GM18507 (cell line): ENCODE data around the gene ATP12A.
"Not testable (repeated sequence)": the region's sequence is repeated elsewhere in the genome, so short reads cannot be mapped to it uniquely, and the experiment has no call there.

Source experiments
- DNase-seq: peaks from one replicate; pipeline ENCODE4 v3.0.0; 2011; ENCODE audit warnings: low read depth; ENCODE audit not compliant: insufficient read length; ENCODE audit errors: extremely low spot score
- FAIRE-seq: peaks from 2 replicates; lab custom pipeline; 2011; peaks lifted over from hg19 to GRCh38; lab: Jason Lieb, UNC

Gene ATP12A

DNA sequence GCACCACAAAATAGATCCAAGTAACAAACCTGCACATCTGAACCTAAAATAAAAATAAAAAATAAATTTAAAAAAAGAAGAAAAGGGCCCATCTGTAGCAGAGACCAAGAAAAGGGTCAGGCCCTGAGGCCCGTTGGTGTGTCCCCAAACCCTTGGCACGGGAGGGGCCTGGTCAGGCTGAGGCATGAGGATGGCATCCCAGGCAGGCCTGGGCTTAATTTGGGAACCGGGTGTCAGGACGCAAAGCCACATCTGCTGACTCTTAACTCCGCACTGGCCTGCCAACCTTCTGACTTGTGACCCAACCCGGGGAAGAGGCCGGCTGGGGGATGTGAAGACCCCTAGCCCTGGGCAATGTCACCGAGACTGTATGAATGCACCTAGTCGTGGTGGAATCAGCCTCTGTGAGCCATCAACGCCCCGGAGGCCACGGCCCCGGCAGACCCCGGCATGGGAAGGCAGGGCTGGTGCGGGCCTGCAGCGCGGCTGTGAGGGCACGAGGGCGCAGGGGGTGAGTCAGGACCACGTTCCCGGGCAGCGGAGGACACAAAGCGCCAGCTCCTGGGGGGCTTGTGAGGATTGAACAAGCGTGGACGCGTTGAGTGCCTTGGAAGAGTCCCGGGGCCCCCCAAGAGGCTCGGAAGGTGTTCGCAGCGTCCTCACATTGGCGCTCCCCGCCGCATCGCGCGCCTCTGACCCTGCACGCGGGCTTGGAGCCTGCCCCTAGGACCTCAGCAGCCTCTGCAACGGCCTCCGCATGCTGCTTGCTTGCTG, 38.2 kb downstream of the ATP12A start:
- DNase-seq (no peak), FAIRE-seq (no peak)

DNA sequence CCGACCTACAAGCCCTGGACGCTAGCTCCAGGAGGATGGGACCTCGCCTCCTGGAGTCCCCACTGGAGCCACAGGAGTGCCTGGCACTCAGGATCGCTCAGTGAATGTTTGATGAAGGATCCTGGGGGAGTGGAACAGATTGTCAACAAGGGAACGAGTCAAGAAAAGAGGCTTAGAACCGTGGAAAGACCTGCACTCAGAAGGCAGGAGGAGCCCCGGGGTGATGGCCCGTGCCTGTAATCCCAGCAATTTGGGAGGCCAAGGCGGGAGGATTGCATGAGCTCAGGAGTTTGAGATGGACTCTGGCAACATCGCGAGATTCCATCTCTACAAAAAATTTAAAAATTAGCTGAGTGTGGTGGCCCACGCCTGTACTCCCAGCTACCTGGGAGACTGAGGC, 38.9 kb downstream of the ATP12A start:
- FAIRE-seq (no peak), DNase-seq (no peak)

DNA sequence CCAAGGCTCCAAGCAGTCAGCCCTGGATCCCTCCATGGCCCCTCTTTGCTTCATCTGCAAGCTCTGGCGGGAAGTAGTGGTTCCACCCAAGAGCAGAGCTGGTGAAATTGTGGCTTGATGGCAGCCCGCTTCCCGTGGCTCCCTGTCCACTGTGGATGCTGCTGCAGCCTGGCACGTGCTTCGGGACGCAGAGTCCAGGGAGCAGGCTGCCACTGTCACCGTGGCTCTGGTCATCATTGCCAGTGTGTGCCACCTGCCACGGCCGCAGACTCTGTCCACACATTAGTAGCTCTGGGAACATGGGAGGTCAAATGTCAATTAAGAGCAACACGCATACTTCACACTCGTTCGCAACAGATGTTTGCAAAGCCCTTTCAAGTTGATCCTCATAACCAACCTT, 43.0 kb downstream of the ATP12A start:
- FAIRE-seq (no peak), DNase-seq (no peak)

DNA sequence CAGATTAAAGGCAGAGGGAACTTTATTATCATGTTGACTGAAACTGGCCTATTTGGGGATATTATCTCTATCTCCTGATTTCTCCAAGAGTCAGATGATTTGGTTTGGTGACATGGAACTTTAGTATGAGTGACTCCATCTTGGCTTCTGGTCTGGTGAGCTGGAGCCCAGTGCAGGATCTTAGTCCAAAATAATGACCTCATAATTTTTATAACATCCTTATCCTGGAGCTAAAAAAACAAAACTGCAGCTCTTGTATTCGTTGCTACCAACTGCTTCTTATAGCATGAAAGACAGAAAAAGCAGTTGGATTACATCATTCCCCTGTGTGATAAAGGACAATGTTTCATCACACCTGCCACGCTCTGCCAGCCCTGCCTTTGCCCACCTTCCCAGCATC, 44.5 kb downstream of the ATP12A start:
- DNase-seq: no peak
- no peak for FAIRE-seq

DNA sequence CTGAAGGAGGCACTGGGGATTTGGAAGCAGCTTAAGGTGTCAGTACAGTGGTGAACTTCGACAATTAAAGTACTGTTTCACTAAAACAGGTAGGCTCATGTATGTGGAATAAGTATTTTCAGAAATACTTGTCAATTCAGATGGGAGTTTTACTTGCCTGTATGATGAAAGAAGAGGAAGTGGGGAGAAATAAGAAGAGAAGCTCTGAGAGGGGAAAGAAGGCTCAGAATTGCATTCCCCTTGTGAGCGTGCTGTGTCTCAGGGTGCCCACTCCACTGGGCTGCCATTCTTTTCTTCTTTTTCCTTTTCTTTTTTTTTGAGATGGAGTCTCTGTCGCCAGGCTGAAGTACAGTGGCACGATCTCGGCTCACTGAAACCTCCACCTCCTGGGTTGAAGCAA, 45.2 kb downstream of the ATP12A start:
- no peak for DNase-seq
- FAIRE-seq: no peak

DNA sequence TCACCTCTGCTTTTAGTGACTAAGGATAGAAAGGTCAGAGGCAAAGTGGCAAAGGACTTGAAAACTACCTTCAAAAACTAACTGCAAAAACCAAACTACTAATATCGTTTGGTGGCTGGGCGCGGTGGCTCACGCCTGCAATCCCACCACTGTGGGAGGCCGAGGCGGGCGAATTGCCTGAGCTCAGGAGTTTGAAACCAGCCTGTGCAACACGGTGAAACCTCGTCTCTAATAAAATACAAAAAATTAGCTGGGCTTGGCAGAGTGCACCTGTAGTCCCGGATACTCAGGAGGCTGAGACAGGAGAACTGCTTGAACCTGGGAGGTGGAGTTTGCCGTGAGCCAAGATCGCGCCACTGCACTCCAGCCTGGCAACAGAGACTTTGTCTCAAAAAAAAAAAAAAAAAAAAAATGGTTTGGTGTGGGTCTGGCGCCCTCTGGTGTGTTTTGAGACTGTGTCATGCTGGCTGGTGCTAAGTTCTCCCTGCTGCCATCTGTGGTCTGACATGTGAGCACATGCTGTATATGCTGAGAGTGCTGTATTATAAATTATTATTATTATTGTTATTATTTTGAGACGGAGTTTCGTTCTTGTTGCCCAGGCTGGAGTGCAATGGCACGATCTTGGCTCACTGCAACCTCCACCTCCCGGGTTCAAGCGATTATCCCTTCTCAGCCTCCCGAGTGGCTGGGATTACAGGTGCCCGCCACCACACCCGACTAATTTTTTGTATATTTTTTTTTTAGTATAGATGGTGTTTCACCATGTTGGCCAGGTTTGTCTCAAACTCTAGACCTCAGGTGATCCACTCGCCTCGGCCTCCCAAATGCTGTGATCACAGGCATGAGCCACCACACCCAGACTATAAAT, 47.8 kb downstream of the ATP12A start:
- FAIRE-seq (peak; percentile 84), DNase-seq (peak; percentile 75)

- peak; percentile 82 for FAIRE-seq
- DNase-seq: not testable (repeated sequence)
Measured at GRCh38 chr13:24730873-24731567, 50.8 kb downstream of the ATP12A start.

GRCh38 chr13:24734950-24735349, 54.7 kb downstream of the ATP12A start:
- FAIRE-seq (no peak), DNase-seq (no peak)

DNA sequence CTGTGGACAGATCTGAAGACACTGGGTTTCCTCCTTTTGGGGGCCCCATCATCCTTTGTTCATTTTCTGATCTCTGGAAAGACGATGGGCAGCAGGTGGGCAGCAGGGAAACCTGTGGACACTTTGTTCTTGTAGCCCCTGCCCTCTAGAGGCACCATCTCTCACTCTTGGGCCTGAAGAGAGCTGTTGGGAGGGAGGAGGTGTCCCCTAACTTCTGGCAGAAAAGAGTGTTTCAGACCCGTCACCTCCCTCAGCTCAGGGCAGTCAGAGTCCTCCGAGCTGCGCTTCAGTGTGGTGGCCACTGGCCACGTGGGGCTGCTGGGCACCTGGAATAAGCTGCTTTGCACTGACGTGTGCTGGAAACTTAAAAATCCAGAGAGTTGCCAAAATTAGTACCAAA, 56.8 kb downstream of the ATP12A start:
- FAIRE-seq: no peak
- DNase-seq: no peak

DNA sequence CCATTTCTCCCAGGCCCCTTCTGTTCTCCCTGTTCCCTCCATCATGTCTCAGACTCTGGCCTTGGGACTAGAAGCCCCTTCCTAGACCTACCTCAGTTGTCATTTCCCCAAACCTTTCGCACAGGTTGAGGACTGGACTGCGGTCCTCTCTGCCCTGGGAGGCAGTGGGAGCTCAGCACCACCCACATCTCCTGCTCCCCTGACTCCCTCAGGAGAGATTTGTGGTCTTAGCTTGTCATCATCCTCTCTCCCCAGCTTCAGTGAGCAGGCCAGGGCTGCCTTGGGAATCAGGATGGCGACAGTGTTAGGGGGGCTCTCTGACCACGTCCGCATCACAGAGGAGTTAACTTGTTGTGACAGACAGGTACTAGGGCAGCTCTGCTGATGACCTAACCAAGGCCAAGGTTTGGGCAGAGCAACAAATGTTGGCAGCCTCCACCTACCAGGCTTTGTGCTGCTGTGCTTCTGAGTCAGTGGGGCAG, 58.2 kb downstream of the ATP12A start:
- FAIRE-seq (no peak), DNase-seq (no peak)

DNA sequence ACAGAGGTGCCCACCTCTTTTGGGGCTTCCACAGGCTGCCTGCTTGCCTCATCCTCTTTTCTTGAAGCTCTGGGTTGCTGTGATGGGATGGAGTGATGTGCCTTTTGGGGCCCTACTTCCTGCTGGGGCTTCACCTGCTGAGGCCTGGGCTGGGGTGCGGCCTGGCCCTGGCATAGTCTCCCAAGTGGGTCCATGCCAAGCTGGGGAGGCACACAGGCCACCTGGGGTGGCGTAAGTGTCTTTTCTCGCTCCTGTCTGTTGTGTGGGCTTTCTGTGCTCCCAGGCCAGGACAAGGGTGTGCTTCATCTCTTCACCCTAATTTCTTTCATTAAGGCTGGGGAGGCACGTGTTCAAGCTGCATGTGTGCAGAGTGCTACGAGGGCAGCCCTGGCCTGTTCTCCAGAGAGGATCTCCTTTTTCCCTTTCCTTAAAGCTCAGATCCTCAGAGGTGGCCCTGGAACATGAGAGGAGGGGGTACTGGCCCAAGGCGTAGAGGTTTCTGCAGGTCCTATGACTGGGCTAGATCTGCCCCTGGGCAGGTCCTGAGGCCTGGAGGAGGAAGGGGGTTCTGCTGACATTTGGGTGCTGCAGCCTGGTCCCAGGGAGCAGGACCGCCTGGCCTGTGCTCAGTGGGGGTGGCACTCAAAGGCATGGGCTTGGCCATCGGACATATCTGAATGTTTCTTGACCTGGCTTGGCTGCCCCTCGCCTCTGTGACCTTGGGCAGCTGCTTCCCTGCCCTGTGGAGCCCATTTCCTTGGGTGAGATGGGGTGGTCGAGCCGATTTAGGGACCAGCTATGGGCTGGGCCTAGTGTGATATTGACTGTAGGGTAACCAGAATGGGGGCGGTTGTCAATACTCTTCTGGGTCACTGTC, 60.0 kb downstream of the ATP12A start:
- FAIRE-seq (no peak), DNase-seq (no peak)

DNA sequence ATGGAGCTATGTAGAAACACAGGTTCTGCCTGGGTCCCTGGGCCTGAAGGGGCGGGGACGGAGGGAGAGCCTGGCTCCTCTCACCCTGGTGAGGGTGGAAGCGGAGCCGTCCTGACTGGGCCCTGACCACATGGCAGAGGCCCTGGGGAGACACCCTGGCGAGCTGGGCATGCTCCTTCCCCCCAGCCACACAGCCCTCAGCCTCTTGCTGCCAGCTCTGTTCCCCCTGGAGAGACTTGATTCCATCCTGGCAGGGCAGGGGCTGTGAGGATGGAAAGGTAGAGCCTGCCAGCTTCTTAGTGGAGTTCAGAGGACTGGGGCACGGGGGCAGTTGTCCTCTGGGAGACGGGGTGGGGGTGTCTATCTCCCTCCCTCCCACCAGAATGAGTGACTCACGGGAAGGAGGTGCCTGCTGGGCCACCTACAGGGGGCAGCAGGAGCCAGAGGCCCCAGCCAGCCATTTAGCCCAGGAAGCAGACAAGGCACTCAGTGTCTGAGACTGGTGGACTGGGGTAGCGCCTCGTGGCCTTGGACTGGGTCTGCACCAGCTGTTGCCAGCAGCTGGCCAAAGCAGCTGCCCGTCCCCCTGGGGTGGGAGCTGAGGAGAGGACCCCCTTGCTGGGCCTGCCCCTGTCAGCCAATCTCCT, 60.9 kb downstream of the ATP12A start:
- FAIRE-seq (no peak), DNase-seq (peak; percentile 26)

GRCh38 chr13:24741791-24742190, 61.6 kb downstream of the ATP12A start:
- DNase-seq (no peak), FAIRE-seq (no peak)

DNA sequence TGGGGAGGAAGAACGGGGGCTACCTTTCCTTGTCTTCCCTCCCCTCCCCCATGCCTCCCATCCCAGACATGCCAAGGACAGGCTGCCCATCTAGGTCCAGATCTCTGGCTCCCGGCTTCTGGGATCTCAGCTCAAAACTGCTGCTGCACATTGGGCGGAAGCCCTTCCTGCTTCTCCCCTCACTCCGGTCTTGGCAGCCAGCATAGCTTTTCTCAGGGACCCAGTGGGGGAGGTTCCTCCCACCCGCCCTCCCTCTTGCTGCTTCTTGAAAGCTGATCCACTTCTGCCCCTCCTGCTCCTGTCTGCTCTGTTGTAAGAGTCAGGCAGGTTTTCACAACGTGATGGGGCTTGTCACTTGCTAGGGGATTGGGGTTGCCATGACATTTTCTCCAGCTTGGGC, 62.1 kb downstream of the ATP12A start:
- FAIRE-seq (no peak), DNase-seq (no peak)

- FAIRE-seq: no peak
- no peak for DNase-seq
Measured at GRCh38 chr13:24742977-24743376, 62.8 kb downstream of the ATP12A start.

DNA sequence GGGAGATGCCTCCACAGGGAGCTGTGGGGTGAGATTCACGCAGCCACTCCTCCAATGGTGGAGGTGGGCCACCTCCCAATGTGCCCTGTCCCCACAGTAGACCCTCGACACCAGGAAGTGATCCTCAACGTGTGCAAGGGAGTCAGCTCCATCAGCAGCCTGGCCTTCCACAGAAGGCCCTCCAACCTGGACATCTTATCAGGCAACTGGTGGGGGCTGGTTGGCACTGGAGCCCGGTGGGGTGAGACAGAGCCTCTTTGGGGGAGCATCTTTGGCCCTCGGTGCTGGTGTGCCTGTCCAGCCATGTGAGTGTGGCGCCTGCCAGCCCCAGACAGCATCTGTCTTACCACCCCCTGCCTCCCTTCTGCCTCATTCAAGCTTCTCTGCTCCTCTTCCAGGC, 64.0 kb downstream of the ATP12A start:
- DNase-seq (no peak), FAIRE-seq (no peak)

DNA sequence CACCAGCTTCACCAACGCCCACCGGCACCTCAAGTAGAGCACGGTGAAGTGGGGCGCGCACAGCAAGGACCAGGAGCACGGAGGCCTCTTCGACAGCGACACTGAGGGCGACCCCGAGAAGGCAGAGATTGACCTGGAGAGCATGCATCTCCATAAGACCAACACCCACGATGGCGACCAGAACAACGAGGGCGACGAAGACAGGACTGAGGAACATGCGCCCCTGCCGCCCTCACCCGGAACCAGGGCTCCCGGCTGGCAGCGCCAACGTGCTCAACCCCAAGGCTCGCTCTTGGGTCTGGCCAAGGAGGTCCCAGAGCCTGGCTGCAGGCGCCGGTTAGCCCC, 65.3 kb downstream of the ATP12A start:
- DNase-seq: no peak
- FAIRE-seq: no peak

- no peak for FAIRE-seq
- DNase-seq: no peak
Measured at GRCh38 chr13:24745861-24746617, 65.8 kb downstream of the ATP12A start.
